Astrocyte (in vitro differentiated cells and primary cell): ENCODE results near the gene FAM174B. TPM values are rescaled to one million over a fixed set of nuclear protein-coding genes. Genes with fewer than 3 reads are reported as not detected.
"Not testable (repeated sequence)": the region's sequence is repeated elsewhere in the genome, so short reads cannot be mapped to it uniquely, and the experiment has no call there.

ENCODE experiments used
- DNase-seq: peaks from one replicate; pipeline ENCODE4 v3.0.0-alpha.2; 2010; ENCODE audit warnings: low read depth
- FAIRE-seq: peaks from 2 replicates; lab custom pipeline; 2011; peaks lifted over from hg19 to GRCh38; lab: Jason Lieb, UNC
- H2AFZ ChIP-seq: 2 replicates; pipeline ENCODE4 v1.6.0; 2012; ENCODE audit warnings: low read depth, low read length, inconsistent platforms
- H3K27ac ChIP-seq: 2 replicates; pipeline ENCODE4 v1.5.1; 2011; ENCODE audit warnings: low read depth, low read length, inconsistent platforms
- H3K27me3 ChIP-seq: 2 replicates; pipeline ENCODE4 v1.6.0; 2011; ENCODE audit warnings: low read length, inconsistent platforms; ENCODE audit not compliant: insufficient read depth
- H3K36me3 ChIP-seq: 2 replicates; pipeline ENCODE4 v1.5.1; 2011; ENCODE audit warnings: low read length, inconsistent platforms; ENCODE audit not compliant: insufficient read depth
- H3K4me1 ChIP-seq: 2 replicates; pipeline ENCODE4 v1.5.1; 2011; ENCODE audit warnings: low read length, inconsistent platforms; ENCODE audit not compliant: insufficient read depth
- H3K4me2 ChIP-seq: 2 replicates; pipeline ENCODE4 v1.6.0; 2012; ENCODE audit warnings: low read length, inconsistent platforms
- H3K4me3 ChIP-seq: 2 replicates; pipeline ENCODE4 v1.5.1; 2011; ENCODE audit warnings: low read depth, mild to moderate bottlenecking, low read length, inconsistent platforms; ENCODE audit not compliant: insufficient read depth
- H3K79me2 ChIP-seq: 2 replicates; pipeline ENCODE4 v1.6.0; 2012; ENCODE audit warnings: mild to moderate bottlenecking, low read length, inconsistent platforms; ENCODE audit not compliant: insufficient read depth
- H3K9ac ChIP-seq: 2 replicates; pipeline ENCODE4 v1.6.0; 2012; ENCODE audit warnings: mild to moderate bottlenecking, low read length, inconsistent platforms
- H3K9me3 ChIP-seq: 2 replicates; pipeline ENCODE4 v1.5.1; 2012; ENCODE audit warnings: low read depth, mild to moderate bottlenecking, low read length, inconsistent platforms; ENCODE audit not compliant: insufficient read depth
- H4K20me1 ChIP-seq: 2 replicates; pipeline ENCODE4 v1.6.0; 2012; ENCODE audit warnings: low read length, inconsistent platforms; ENCODE audit not compliant: insufficient read depth
- H3K27ac Mint-ChIP-seq: one replicate; pipeline ENCODE4 v1.8.0; 2021; ENCODE audit warnings: mild to moderate bottlenecking, mixed read lengths; ENCODE audit not compliant: unreplicated experiment
- H3K27me3 Mint-ChIP-seq: one replicate; pipeline ENCODE4 v1.8.0; 2021; ENCODE audit warnings: low read depth, mixed read lengths; ENCODE audit not compliant: unreplicated experiment
- H3K36me3 Mint-ChIP-seq: one replicate; pipeline ENCODE4 v1.8.0; 2021; ENCODE audit warnings: low read depth, mixed read lengths; ENCODE audit not compliant: unreplicated experiment
- H3K4me1 Mint-ChIP-seq: one replicate; pipeline ENCODE4 v1.8.0; 2021; ENCODE audit warnings: low read depth, mixed read lengths; ENCODE audit not compliant: unreplicated experiment
- H3K4me3 Mint-ChIP-seq: one replicate; pipeline ENCODE4 v1.8.0; 2021; ENCODE audit warnings: mild to moderate bottlenecking, moderate library complexity, mixed read lengths; ENCODE audit not compliant: unreplicated experiment
- H3K9me3 Mint-ChIP-seq: one replicate; pipeline ENCODE4 v1.8.0; 2021; ENCODE audit warnings: mild to moderate bottlenecking, mixed read lengths; ENCODE audit not compliant: unreplicated experiment
- EZH2 ChIP-seq: IDR thresholded peaks from 2 replicates; pipeline ENCODE4 v1.6.1; 2012; ENCODE audit warnings: mild to moderate bottlenecking, low read length, inconsistent platforms; ENCODE audit not compliant: insufficient read depth
- total RNA-seq: library from RNA; stranded (reverse); gene quantifications from 2 replicates; pipeline ENCODE4 v1.2.1, GENCODE V29; 2021
- TF ChIP-seq, protein P1 (sequence below): IDR thresholded peaks from 2 replicates; pipeline ENCODE4 v1.5.1; 2011; ENCODE audit warnings: low read depth, mild to moderate bottlenecking, inconsistent platforms, low read length, moderate library complexity; ENCODE audit not compliant: insufficient read depth

Gene FAM174B
- total RNA-seq, 1 donor from 2014 or later: 11.2 TPM

- H3K4me1 Mint-ChIP-seq: no peaks in the 10 kb centered on the region
Measured at GRCh38 chr15:92608866-92609700, 46.5 kb downstream of the FAM174B start.

DNA sequence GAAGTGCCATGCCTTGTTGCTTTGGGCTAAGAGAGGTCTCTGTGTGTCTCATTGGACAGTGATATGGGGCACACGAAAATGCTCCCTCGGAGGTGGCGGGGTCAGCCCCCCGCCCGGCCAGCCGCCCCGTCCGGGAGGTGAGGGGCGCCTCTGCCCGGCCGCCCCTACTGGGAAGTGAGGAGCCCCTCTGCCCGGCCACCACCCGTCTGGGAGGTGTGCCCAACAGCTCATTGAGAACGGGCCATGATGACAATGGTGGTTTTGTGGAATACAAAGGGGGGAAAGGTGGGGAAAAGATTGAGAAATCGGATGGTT, 48.8 kb downstream of the FAM174B start:
- not testable (repeated sequence) for H3K79me2 ChIP-seq, H3K4me3 ChIP-seq, H3K27ac Mint-ChIP-seq, H3K27me3 ChIP-seq, DNase-seq, H3K36me3 ChIP-seq, H3K9me3 ChIP-seq, H2AFZ ChIP-seq, H3K4me1 ChIP-seq, H3K4me1 Mint-ChIP-seq, H3K36me3 Mint-ChIP-seq, FAIRE-seq, H3K4me2 ChIP-seq, H4K20me1 ChIP-seq, H3K9me3 Mint-ChIP-seq, H3K4me3 Mint-ChIP-seq, H3K27ac ChIP-seq, H3K9ac ChIP-seq
- peaks cover 14% of the 10 kb centered on the region for H3K27me3 Mint-ChIP-seq

More at GRCh38 chr15:92608866-92609700, 46.5 kb downstream of the FAM174B start:
- H3K27me3 ChIP-seq: no peaks in the 10 kb centered on the region
- peaks cover 3% of the 10 kb centered on the region for H3K9me3 Mint-ChIP-seq
- no peak overlapping the region for H3K27ac ChIP-seq
- TF ChIP-seq EZH2: no peak
- TF ChIP-seq, protein P1, sequence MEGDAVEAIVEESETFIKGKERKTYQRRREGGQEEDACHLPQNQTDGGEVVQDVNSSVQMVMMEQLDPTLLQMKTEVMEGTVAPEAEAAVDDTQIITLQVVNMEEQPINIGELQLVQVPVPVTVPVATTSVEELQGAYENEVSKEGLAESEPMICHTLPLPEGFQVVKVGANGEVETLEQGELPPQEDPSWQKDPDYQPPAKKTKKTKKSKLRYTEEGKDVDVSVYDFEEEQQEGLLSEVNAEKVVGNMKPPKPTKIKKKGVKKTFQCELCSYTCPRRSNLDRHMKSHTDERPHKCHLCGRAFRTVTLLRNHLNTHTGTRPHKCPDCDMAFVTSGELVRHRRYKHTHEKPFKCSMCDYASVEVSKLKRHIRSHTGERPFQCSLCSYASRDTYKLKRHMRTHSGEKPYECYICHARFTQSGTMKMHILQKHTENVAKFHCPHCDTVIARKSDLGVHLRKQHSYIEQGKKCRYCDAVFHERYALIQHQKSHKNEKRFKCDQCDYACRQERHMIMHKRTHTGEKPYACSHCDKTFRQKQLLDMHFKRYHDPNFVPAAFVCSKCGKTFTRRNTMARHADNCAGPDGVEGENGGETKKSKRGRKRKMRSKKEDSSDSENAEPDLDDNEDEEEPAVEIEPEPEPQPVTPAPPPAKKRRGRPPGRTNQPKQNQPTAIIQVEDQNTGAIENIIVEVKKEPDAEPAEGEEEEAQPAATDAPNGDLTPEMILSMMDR: no peak
- no peak overlapping the region for H3K4me2 ChIP-seq
- no peak overlapping the region for H3K9ac ChIP-seq
- H2AFZ ChIP-seq: no peak overlapping the region
- no peaks in the 10 kb centered on the region for H3K9me3 ChIP-seq
- DNase-seq (no peak), FAIRE-seq (no peak)
- H3K4me3 Mint-ChIP-seq: no peak overlapping the region
- H4K20me1 ChIP-seq: no peaks in the 10 kb centered on the region
- H3K27ac Mint-ChIP-seq: no peak overlapping the region
- H3K36me3 Mint-ChIP-seq: peaks cover 3% of the 10 kb centered on the region
- peaks cover 12% of the 10 kb centered on the region for H3K27me3 Mint-ChIP-seq
- H3K4me1 ChIP-seq: no peaks in the 10 kb centered on the region
- H3K4me3 ChIP-seq: no peak overlapping the region
- no peaks in the 10 kb centered on the region for H3K79me2 ChIP-seq
- H3K36me3 ChIP-seq: no peaks in the 10 kb centered on the region

- H3K27ac Mint-ChIP-seq: no peak overlapping the region
Measured at GRCh38 chr15:92606126-92606835, 49.3 kb downstream of the FAM174B start.

More at GRCh38 chr15:92606126-92606835, 49.3 kb downstream of the FAM174B start:
- Histone ChIP-seq H3K9me3 (no peaks in the 10 kb centered on the region), H3K27ac (no peak overlapping the region), H2AFZ (no peak overlapping the region), H3K79me2 (no peaks in the 10 kb centered on the region), H3K4me1 (no peaks in the 10 kb centered on the region), H3K27me3 (no peaks in the 10 kb centered on the region), H3K4me2 (no peak overlapping the region), H3K36me3 (no peaks in the 10 kb centered on the region), H4K20me1 (no peaks in the 10 kb centered on the region), H3K4me3 (no peak overlapping the region), H3K9ac (no peak overlapping the region)
- H3K4me3 Mint-ChIP-seq: no peak overlapping the region
- TF ChIP-seq, protein P1: no peak
- no peak for TF ChIP-seq EZH2
- H3K27me3 Mint-ChIP-seq: peaks cover 14% of the 10 kb centered on the region
- peaks cover 3% of the 10 kb centered on the region for H3K9me3 Mint-ChIP-seq
- H3K4me1 Mint-ChIP-seq: no peaks in the 10 kb centered on the region
- FAIRE-seq (no peak), DNase-seq (no peak)
- peaks cover 3% of the 10 kb centered on the region for H3K36me3 Mint-ChIP-seq
